ENCODE measurements around the gene MRPS22. TPM values are rescaled to one million over a fixed set of nuclear protein-coding genes. Genes with fewer than 3 reads are reported as not detected.

The MRPS22 gene
- total RNA-seq, 2 donors from 2014 or later, result 63.3 to 67.9 TPM

- intact Hi-C loops (cut with DNase I), result no loop called here
- Histone ChIP-seq H3K4me3 (no peak overlapping the region), H3K27ac (no peak overlapping the region), H3K36me3 (peaks cover 27% of the 10 kb centered on the region), H3K9me3 (no peaks in the 10 kb centered on the region), H3K4me1 (no peaks in the 10 kb centered on the region), H3K9ac (ENCODE audit: low read depth in 2 of 2, low read length in 2 of 2) (no peak overlapping the region), H3K27me3 (no peaks in the 10 kb centered on the region)
- no peak for TF ChIP-seq CTCF (IDR thresholded peaks at IDR 0.05)
- no peak for DNase-seq
Observed at GRCh38 chr3:139357899-139358298, 14.1 kb downstream of the MRPS22 start.

- no peaks in the 10 kb centered on the region for H3K9me3 ChIP-seq
- no peak for DNase-seq
- TF ChIP-seq CTCF (IDR thresholded peaks at IDR 0.05), result no peak
- no peaks in the 10 kb centered on the region for H3K27me3 ChIP-seq
- no peak overlapping the region for H3K27ac ChIP-seq
- no peak overlapping the region for H3K4me3 ChIP-seq
- H3K9ac ChIP-seq (ENCODE audit: low read depth in 2 of 2, low read length in 2 of 2), result no peak overlapping the region
- intact Hi-C loops (cut with DNase I), result no loop called here
- H3K4me1 ChIP-seq, result no peaks in the 10 kb centered on the region
- H3K36me3 ChIP-seq, result peaks cover 27% of the 10 kb centered on the region
Observed at GRCh38 chr3:139358841-139359562, 15.2 kb downstream of the MRPS22 start.

GRCh38 chr3:139361276-139361675, 17.5 kb downstream of the MRPS22 start:
- Histone ChIP-seq H3K4me1 (no peaks in the 10 kb centered on the region), H3K27me3 (no peaks in the 10 kb centered on the region), H3K9ac (ENCODE audit: low read depth in 2 of 2, low read length in 2 of 2) (no peak overlapping the region), H3K4me3 (no peak overlapping the region), H3K36me3 (peaks cover 21% of the 10 kb centered on the region), H3K9me3 (no peaks in the 10 kb centered on the region), H3K27ac (no peak overlapping the region)
- intact Hi-C loops (cut with DNase I), result no loop called here
- no peak for TF ChIP-seq CTCF (IDR thresholded peaks at IDR 0.05)
- no peak for DNase-seq

GRCh38 chr3:139364549-139364948, 20.7 kb downstream of the MRPS22 start:
- no peak for TF ChIP-seq CTCF (IDR thresholded peaks at IDR 0.05)
- DNase-seq, result no peak
- H3K4me1 ChIP-seq, result no peaks in the 10 kb centered on the region
- H3K9ac ChIP-seq (ENCODE audit: low read depth in 2 of 2, low read length in 2 of 2), result no peak overlapping the region
- no peaks in the 10 kb centered on the region for H3K27me3 ChIP-seq
- no peak overlapping the region for H3K27ac ChIP-seq
- H3K36me3 ChIP-seq, result peaks cover 32% of the 10 kb centered on the region
- intact Hi-C loops (cut with DNase I), result no loop called here
- H3K9me3 ChIP-seq, result no peaks in the 10 kb centered on the region
- no peak overlapping the region for H3K4me3 ChIP-seq

- Histone ChIP-seq H3K9ac (ENCODE audit: low read depth in 2 of 2, low read length in 2 of 2) (no peak overlapping the region), H3K36me3 (peaks cover 41% of the 10 kb centered on the region), H3K27ac (no peak overlapping the region), H3K9me3 (no peaks in the 10 kb centered on the region), H3K4me3 (no peak overlapping the region), H3K4me1 (no peaks in the 10 kb centered on the region), H3K27me3 (no peaks in the 10 kb centered on the region)
- no peak for TF ChIP-seq CTCF (IDR thresholded peaks at IDR 0.05)
- no peak for DNase-seq
- intact Hi-C loops (cut with DNase I), result no loop called here
Observed at GRCh38 chr3:139374099-139374498, 30.3 kb downstream of the MRPS22 start.

All from colonic mucosa (tissue), 4 donors.